Caco-2 (cell line): ENCODE results near the gene IGLL5. TPM values are rescaled to one million over a fixed set of nuclear protein-coding genes. Genes with fewer than 3 reads are reported as not detected.

Source experiments
- BruUV-seq: library from RNA; stranded (reverse); fragments of 400-500 nt; replicated peaks from 2 replicates; lab custom pipeline; 2021; lab: Mats Ljungman, UMichigan
- CTCF ChIA-PET: fragments of 300-600 bp; sonication (Branson Sonifier 250); formaldehyde crosslinking; loops from one replicate; lab custom pipeline; 2022; ENCODE audit warnings: antibody characterized with exemption; lab: Charles Lee
- POLR2A ChIA-PET: fragments of 300-600 bp; sonication (Branson Sonifier 250); formaldehyde crosslinking; loops from one replicate; lab custom pipeline; 2022; ENCODE audit warnings: antibody characterized with exemption; lab: Charles Lee
- DNase-seq, 2 experiments: peaks; one replicate each; pipeline versions ENCODE4 v3.0.0 to v3.0.0-alpha.2; 2020 to 2022
- H3K27me3 ChIP-seq: replicated peaks from 2 replicates; pipeline ENCODE4 v1.6.0; 2011; ENCODE audit warnings: low read length; ENCODE audit not compliant: control insufficient read depth, insufficient read depth
- H3K36me3 ChIP-seq: 2 replicates; pipeline ENCODE4 v1.5.1; 2011; ENCODE audit warnings: low read length; ENCODE audit not compliant: control insufficient read depth, insufficient read depth
- H3K4me1 ChIP-seq: fragments of 250-450 bp; sonication (Bioruptor Pico); 2 replicates; pipeline ENCODE4 v1.5.1; 2020; ENCODE audit warnings: mild to moderate bottlenecking
- H3K4me3 ChIP-seq: 2 replicates; pipeline ENCODE4 v1.5.1; 2011; ENCODE audit warnings: low read depth, mild to moderate bottlenecking, control low read depth, low read length
- H3K9me3 ChIP-seq: fragments of 250-450 bp; sonication (Bioruptor Pico); 2 replicates; pipeline ENCODE4 v1.5.1; 2020; ENCODE audit warnings: mild to moderate bottlenecking, moderate library complexity
- H3K27ac Mint-ChIP-seq: one replicate; pipeline ENCODE4 v1.8.0; 2022; ENCODE audit warnings: mixed read lengths; ENCODE audit not compliant: unreplicated experiment
- H3K27me3 Mint-ChIP-seq: one replicate; pipeline ENCODE4 v1.8.0; 2022; ENCODE audit warnings: mixed read lengths; ENCODE audit not compliant: insufficient read depth, unreplicated experiment
- H3K36me3 Mint-ChIP-seq: one replicate; pipeline ENCODE4 v1.8.0; 2022; ENCODE audit warnings: mild to moderate bottlenecking, mixed read lengths; ENCODE audit not compliant: insufficient read depth, unreplicated experiment
- H3K4me1 Mint-ChIP-seq: one replicate; pipeline ENCODE4 v1.8.0; 2022; ENCODE audit warnings: low read depth, mixed read lengths; ENCODE audit not compliant: unreplicated experiment
- H3K4me3 Mint-ChIP-seq: one replicate; pipeline ENCODE4 v1.8.0; 2022; ENCODE audit warnings: mild to moderate bottlenecking, moderate library complexity, mixed read lengths; ENCODE audit not compliant: unreplicated experiment
- H3K9me3 Mint-ChIP-seq: one replicate; pipeline ENCODE4 v1.8.0; 2022; ENCODE audit warnings: mixed read lengths; ENCODE audit not compliant: unreplicated experiment
- intact Hi-C: fragments of 100-400 bp; cut with micrococcal nuclease; formaldehyde crosslinking; loops from one replicate; pipeline ENCODE4 v1.10.0; 2022; ENCODE audit not compliant: unreplicated experiment
- total RNA-seq: library from RNA; stranded (reverse); gene quantifications from 2 replicates; pipeline ENCODE4 v1.2.3, GENCODE V29; 2022
- TF ChIP-seq, protein P1 (sequence below), 2 experiments: fragments of 200-600 bp in 1 of 2; IDR thresholded peaks; 1 replicate in 1 of 2; 2 replicates in 1 of 2; pipeline versions ENCODE4 v1.5.1 to v1.8.0; 2011 to 2022; ENCODE audit warnings: antibody characterized with exemption in 1 of 2, control low read depth in 1 of 2, inconsistent platforms in 1 of 2, low read depth in 1 of 2, low read length in 1 of 2, mild to moderate bottlenecking in 1 of 2, moderate library complexity in 1 of 2; ENCODE audit not compliant: insufficient read depth in 1 of 2, severe bottlenecking in 1 of 2, unreplicated experiment in 1 of 2

IGLL5 gene
- total RNA-seq, 1 experiment from 2014 or later, result not detected

DNA sequence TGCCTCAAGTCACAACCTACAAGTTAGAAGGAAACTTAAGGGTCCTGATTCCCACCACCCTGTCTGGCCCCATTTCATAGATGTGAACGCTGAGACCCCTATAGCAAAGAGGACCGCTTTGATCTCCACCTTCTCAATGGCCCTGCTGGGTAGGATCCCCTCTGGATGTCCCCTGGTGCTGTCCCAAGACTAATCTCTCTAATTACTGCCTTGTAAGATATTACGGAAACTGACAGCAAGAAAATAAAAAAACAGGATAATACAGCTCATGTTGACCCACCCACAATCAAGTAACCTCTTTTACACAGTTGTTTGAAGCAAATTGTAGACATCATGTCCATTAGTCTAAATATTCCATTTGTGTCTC, 20.9 kb downstream of the IGLL5 start:
- intact Hi-C loops, result no loop called here
- Histone ChIP-seq H3K36me3 (no peaks in the 10 kb centered on the region), H3K9me3 (no peaks in the 10 kb centered on the region), H3K4me3 (no peak overlapping the region), H3K4me1 (no peaks in the 10 kb centered on the region), H3K27me3 (no peaks in the 10 kb centered on the region; the same call in 1 of the 2 replicates)
- Mint-ChIP-seq H3K4me3 (no peak overlapping the region), H3K27me3 (peaks cover 9% of the 10 kb centered on the region), H3K9me3 (no peaks in the 10 kb centered on the region), H3K4me1 (no peaks in the 10 kb centered on the region), H3K36me3 (no peaks in the 10 kb centered on the region), H3K27ac (no peak overlapping the region)
- DNase-seq, result no peak
- POLR2A ChIA-PET, result no interaction called here
- CTCF ChIA-PET, result no interaction called here
- BruUV-seq, result no TSS peak
- TF ChIP-seq, protein P1, sequence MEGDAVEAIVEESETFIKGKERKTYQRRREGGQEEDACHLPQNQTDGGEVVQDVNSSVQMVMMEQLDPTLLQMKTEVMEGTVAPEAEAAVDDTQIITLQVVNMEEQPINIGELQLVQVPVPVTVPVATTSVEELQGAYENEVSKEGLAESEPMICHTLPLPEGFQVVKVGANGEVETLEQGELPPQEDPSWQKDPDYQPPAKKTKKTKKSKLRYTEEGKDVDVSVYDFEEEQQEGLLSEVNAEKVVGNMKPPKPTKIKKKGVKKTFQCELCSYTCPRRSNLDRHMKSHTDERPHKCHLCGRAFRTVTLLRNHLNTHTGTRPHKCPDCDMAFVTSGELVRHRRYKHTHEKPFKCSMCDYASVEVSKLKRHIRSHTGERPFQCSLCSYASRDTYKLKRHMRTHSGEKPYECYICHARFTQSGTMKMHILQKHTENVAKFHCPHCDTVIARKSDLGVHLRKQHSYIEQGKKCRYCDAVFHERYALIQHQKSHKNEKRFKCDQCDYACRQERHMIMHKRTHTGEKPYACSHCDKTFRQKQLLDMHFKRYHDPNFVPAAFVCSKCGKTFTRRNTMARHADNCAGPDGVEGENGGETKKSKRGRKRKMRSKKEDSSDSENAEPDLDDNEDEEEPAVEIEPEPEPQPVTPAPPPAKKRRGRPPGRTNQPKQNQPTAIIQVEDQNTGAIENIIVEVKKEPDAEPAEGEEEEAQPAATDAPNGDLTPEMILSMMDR (IDR thresholded peaks at IDR 0.05; ENCODE audit: insufficient read depth in 1 of 2, low read depth in 1 of 2, low read length in 1 of 2, severe bottlenecking in 1 of 2, unreplicated experiment in 1 of 2), result no peak

DNA sequence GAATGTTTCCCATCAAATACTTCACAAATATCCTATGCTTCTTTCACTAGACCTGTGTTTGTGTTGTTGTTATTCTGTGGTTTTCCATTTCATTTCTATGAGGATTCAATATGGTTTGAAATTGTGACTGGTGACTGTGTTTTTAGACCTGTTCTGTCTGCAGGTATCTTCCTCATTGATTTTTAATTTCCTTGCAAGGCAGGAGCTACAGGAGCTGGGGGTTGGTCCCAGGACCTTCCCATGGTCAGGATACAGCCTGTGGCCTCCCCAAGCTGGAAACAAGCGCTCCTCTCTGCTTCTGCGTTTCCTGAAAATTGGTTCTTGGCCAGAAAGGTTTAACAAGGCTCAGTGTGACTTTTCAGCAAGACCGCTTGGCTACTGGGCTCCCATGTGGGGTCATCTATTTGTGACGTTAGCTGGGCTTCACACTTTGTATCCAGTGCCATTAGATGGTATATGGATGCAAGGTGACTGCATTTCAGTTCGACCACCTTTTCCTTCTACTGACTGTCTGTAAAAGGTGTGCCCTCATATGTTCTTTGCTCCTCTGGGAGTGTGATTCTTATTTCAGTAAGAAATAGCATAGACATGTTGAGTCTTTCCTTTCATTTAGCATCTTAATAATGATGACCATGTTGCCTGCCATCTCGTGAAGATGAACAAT, 21.5 kb downstream of the IGLL5 start:
- POLR2A ChIA-PET, result no interaction called here
- no peak for DNase-seq
- CTCF ChIA-PET, result no interaction called here
- Mint-ChIP-seq H3K9me3 (no peaks in the 10 kb centered on the region), H3K36me3 (no peaks in the 10 kb centered on the region), H3K27me3 (peaks cover 9% of the 10 kb centered on the region), H3K27ac (no peak overlapping the region), H3K4me1 (no peaks in the 10 kb centered on the region), H3K4me3 (no peak overlapping the region)
- TF ChIP-seq, protein P1 (IDR thresholded peaks at IDR 0.05; ENCODE audit: insufficient read depth in 1 of 2, low read depth in 1 of 2, low read length in 1 of 2, severe bottlenecking in 1 of 2, unreplicated experiment in 1 of 2), result no peak
- no peaks in the 10 kb centered on the region; the same call in 1 of the 2 replicates for H3K27me3 ChIP-seq
- BruUV-seq, result no TSS peak
- intact Hi-C loops, result no loop called here
- H3K4me3 ChIP-seq, result no peak overlapping the region
- H3K36me3 ChIP-seq, result no peaks in the 10 kb centered on the region
- no peaks in the 10 kb centered on the region for H3K4me1 ChIP-seq
- H3K9me3 ChIP-seq, result no peaks in the 10 kb centered on the region

DNA sequence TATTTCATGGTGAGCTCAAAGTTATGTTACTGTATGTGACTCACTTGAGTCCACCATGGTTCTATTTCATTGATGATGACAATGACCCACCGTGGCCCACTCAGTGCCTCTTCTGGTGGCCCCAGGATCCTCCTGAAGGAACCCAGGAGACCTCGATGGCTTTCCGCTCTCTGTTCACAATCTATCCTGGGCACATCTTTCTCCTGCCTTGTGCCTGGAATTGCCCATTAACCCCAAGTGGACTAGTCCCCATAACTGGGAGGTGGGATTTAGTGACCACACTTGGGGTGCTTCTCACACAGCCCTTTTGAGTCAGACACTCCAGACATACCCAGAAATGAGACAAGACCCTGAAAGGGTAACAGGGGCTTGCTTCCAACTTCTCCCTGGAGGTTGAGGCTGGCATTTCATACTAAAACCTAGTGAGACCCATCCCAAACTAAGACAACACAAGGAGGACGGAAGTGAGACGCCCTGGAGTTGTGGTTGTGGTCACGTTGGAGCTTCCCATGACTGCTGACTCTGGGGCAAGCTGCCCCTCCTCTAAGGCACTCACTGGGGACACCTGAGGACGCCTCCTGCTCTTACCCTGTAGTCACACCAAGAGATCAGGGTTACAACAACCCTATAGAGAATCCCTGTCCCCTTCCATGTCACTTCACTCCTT, 22.1 kb downstream of the IGLL5 start:
- intact Hi-C loops, result no loop called here
- H3K36me3 ChIP-seq, result no peaks in the 10 kb centered on the region
- H3K4me3 ChIP-seq, result no peak overlapping the region
- H3K4me3 Mint-ChIP-seq, result no peak overlapping the region
- no peaks in the 10 kb centered on the region for H3K9me3 ChIP-seq
- BruUV-seq, result no TSS peak
- TF ChIP-seq, protein P1 (IDR thresholded peaks at IDR 0.05; ENCODE audit: insufficient read depth in 1 of 2, low read depth in 1 of 2, low read length in 1 of 2, severe bottlenecking in 1 of 2, unreplicated experiment in 1 of 2), result no peak
- no peaks in the 10 kb centered on the region for H3K4me1 ChIP-seq
- H3K9me3 Mint-ChIP-seq, result no peaks in the 10 kb centered on the region
- no peaks in the 10 kb centered on the region for H3K4me1 Mint-ChIP-seq
- POLR2A ChIA-PET, result no interaction called here
- H3K27ac Mint-ChIP-seq, result no peak overlapping the region
- H3K36me3 Mint-ChIP-seq, result no peaks in the 10 kb centered on the region
- CTCF ChIA-PET, result no interaction called here
- peaks cover 9% of the 10 kb centered on the region for H3K27me3 Mint-ChIP-seq
- H3K27me3 ChIP-seq, result no peaks in the 10 kb centered on the region; the same call in 1 of the 2 replicates
- no peak for DNase-seq
